GM19238 (cell line): Measurements from ENCODE around the gene CXCR2.
"Not testable (repeated sequence)": the region's sequence is repeated elsewhere in the genome, so short reads cannot be mapped to it uniquely, and the experiment has no call there.

Experiments
- DNase-seq: peaks from one replicate; pipeline ENCODE4 v3.0.0; 2011; ENCODE audit warnings: low spot score; ENCODE audit not compliant: insufficient read length

CXCR2 gene

DNA sequence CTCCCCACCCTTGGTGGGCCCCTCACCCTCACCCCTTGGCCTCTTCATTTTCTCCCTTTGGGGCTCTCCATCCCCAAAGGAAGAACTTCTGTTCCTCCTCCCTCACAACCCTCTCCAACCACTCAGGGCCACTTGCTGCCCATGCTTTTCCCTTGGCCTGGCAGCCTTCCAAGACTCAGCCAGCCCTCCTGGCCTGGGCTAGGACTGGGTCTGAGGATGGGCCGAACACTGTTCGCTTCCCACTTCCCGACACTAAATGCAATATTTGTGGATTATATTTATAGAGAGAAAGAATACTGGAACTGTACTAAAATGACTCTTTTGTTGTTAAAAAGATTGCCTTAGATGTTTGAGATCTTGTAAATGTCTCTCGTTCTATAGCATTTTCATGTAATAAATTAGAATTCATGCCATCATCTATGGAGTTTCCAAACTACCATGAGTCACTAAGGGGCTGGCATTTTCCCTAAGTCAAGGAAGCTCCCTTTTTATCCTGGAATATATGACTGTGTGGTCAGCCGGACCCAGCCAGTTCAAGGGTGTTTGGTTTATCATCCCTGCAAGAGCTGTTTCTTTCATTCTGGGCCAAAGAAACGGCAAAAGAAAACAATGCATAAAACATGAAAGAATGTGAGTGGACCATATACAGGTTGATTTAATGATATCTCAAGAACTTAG is 3.8 kb downstream of the CXCR2 start:
- DNase-seq, result no peak

DNA sequence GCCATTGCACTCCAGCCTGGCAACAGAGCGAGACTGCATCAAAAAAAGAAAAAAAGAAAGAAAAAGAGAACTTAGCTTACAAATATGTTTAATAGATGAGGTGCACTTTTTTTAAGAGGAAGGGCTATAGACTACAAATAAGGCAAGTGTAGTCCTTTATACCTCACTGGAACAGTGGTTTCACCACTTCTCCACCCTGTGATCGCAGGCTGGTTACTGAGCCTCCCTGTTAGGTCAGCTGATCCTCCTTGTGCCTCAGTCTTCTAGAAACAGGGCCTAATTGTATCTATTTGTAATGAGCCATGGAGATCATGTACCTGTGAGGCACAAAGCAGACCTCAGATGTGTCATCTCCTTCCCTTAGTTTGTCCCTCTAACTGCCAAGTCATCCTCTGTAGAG is 4.5 kb downstream of the CXCR2 start:
- DNase-seq, result no peak

DNA sequence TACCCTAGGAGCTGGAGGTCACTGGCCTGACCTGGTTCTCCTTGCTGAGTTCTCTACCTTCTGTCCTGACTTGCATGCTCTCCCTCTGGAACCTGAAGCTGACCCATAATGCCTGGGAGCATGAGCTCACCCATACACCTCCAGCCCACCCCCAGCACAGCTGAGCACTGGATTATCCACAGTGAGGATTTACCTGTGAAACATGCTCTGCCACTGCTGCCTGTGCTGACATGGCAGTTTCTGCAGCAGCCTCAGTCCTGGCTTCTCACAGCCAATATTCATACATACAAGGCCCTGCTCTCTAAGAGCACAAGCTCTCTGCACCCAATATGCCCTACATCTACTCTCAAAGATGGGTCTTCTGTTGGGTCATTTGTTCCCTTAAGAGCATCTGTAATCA is 5.0 kb downstream of the CXCR2 start:
- no peak for DNase-seq

DNA sequence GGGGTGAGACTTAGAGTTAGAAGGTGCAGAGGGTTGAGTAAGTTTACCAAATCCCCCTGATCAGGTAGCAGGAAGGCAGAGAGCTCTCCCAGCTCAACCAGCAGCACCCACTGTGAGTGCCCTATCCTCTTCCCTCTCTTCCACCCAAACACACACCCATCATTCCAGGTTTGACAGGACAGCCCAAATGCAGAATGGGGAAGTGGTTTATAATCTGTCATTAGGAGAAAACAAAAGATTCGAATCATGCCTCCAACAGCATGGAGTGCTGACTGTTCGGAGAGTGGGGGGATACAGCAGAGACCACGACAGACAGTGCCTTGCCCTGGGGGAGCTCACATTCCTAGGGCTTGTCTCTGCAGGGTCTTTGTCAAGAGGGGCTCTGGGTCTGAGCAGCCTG is 11.7 kb downstream of the CXCR2 start:
- no peak for DNase-seq

DNA sequence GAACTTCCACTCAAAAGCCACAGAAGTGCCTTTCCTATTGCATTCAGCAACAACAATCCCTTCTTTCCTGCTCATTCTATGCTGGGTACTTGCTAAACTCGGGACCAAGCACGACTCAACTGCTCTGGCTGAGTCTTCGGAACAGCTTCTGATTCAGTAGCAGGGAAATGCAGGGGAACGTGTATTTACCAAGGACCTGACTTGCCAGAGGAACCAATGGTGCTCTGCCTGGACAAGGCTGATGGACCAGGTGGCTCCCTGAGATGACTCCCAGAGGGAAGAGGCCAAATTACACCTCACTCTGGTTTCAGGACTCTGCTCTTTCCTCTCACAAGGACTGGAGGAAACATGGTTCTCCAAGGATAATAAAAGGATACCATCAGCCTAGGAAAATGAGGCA is 12.2 kb downstream of the CXCR2 start:
- DNase-seq, result no peak

DNA sequence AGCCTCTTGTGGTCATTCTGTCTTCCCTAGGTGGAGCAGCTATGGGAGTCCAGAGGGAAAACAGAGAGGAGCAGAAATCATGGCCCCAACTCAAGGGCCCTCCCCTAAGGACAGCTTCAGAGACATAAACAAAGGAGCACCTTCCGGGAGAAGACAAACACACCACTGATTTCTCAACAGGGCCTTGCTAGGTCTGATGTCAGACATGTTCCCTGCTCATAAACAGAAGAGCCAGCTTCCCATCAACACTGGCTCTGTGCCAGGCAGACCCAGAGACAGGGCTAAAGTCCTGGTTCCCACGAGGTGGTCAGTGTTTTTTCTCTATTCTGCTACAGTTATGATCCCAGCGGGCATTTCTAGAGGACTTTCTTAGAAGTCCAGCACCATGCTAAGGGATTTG is 19.3 kb downstream of the CXCR2 start:
- DNase-seq, result no peak

DNA sequence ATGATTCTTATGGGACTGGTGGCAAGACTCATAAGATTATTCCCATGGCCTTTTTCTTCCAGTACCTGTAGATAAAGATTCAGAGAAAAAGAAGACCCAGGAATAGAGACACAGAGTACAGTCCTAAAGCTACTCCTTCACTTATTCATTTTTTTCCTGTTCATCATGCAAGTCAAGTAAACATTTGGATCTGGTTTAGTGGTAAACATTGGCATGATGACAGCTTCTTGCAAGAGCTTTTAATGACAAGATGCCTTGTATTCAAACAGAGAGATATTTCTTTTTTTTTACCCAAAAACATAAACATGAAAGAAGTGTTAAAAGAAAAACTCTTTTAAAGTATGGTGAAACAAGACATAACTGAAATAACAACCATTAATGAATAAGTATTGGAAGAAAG is 20.2 kb downstream of the CXCR2 start:
- DNase-seq, result no peak

DNA sequence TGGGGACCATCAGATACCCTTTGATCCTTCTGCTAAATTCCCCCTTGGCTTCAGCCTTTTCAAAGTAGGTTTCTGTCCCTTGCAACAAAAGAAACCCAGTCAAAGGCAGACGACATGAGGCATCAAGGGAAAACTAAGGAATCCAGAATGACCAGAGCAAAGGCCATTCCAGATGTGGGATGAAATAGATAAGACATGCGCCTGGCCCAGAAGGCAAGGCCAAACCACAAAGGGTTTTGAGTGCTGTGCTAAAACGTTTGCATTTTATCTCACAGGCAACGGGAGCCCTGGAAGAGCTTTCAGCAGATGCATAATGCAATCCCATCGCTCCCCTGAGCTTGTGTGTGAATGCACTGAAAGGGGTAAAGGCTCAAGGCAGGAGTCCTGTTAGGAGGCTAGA is 23.3 kb downstream of the CXCR2 start:
- DNase-seq, result no peak

DNA sequence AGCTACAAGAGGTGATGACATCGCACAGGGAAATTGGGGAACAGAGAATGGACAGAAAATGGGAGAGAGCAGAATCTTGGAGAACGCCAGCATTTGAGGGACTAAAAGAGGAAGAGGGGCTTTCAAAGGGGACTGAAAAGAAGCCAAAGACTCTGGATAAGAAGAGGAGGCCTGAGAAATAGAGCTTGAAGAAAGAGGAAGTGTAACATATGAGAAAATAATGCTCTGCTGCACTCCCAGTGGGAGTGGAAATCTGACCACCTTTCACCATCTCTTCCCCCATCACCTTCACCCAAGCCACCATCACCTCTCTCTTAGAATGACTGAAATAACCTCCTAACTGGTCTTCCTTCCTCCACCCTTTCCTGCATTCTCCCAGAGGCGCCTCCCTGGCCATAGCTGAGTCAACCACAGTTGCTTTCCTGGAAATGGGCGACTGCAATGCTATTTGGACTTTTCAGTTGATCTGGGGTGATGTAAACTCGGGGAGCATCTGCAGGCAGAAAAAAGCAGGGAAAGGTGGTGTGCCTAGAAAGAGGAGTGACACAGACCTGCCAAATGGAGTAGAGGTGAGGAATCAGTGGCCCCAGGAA is 24.1 kb downstream of the CXCR2 start:
- no peak for DNase-seq

DNA sequence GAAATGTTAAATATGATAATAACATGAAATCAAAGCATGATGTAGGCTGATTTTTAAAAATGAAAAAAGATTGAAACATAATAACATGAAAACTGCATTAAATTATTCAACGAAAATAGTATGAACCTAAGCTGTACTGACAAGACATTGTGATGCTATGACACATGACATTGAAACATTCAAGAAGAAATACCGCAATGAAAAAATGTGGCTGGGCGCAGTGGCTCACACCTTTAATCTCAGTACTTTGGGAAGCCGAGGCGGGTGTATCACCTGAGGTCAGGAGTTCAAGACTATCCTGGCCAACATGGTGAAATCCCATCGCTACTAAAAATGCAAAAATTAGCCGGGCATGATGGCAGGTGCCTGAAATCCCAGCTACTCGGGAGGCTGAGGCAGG is 26.3 kb downstream of the CXCR2 start:
- no peak for DNase-seq

DNA sequence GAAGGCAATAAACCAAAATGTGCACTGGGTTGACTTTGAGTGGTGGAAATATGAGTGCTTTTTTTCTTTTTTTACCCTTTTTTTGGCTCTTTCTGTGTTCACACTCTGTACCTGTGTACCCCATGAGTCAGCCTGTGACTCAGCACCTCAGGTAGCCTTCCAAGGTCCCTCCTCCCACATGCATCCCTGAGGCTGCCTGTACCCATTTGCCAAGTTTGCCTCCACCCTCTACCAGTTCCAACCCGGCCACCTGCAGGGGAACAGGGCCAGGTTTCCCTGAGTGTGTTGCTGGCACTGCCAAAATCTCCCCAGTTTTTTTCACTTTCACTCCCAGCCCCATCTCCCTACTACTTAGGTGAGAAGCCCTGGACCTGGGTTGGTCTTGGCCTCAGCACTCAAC is 26.9 kb downstream of the CXCR2 start:
- DNase-seq, result no peak

DNA sequence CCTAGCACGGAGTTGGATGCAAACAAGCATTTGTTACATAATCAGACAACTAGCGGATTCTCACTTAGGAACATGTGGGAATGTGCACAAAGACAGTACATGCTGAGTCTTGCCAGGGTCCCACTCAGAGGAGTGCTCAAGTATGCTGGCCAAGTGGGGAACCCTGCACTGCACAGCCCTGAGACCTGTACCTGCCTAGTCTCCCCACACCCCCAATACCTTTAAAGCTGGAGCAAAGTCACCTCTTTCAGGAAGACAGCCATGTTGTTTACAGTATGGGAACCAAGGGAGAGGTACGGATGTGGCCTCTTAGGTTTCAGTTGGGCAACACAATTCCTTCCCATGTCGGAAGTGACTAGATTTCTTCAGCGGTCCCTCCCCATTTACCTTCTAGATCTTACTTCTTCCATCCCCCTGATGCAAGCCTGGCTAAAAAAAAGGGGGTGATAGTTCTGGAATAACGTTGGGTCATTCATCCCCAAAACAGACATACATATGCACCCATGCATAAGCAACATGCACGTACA is 30.2 kb downstream of the CXCR2 start:
- DNase-seq, result no peak

DNA sequence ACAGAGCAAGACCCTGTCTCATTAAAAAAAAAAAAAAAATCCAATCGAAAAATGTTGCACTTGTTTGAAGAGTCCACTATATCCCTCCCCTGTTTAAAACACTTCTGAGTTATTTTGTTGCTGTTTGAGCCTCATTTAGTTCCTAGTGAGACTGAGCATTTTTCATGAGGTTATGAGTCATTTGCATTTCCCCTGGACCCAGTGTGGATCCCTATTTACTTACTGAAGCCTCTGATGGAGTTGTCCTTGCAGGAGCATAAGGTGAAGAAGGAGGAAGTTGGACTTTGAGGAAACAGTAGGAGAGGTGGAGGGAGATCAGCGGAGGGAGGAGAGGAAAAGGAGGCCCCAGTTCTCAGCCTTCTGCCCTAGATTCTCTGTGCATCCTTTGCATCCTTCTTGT is 35.8 kb downstream of the CXCR2 start:
- no peak for DNase-seq

DNA sequence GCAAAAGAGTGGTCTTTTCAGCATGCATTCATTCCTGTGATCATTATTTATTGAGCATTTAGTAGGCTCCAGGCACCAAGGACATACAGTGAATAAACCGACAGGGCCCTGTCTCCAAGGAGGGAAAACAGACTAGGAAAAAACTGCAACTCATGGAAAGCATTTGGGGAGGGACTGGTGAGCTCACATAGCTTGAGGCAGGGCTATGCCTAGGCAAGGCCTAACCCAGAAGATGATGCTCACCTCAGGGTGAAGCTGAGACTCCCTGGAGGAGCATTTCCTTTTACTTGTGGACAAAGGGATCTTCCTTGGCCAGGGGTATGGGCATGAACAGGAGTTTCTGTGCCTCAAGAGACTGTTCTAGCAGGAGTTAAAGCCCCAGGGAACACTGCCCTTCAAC is 37.0 kb downstream of the CXCR2 start:
- DNase-seq, result no peak

DNA sequence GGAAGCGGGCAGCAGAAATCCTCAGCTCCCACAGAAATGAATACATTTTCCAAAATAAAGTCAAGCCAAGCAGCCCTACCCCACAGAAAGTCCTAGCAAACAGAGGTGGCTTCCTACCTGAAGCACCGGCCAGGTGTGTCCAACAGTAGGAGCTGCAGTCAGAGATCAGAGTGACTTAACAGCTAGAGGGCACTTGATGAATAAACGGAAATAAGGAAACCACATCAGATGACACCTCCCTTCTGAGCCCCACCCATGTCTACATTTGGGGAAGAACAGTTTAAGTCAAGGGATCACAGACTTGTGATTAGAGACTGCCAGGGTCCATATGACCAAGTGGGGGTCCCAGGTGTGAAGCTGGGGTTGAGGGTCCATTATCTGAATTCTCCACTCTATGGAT is 41.0 kb downstream of the CXCR2 start, which contains the start of gene CXCR1:
Gene CXCR1, minus strand, starts transcription at position 172 of the 400 bp plus-strand sequence. CDS start 1,751 bp downstream, outside the sequence.
- no peak for DNase-seq

DNA sequence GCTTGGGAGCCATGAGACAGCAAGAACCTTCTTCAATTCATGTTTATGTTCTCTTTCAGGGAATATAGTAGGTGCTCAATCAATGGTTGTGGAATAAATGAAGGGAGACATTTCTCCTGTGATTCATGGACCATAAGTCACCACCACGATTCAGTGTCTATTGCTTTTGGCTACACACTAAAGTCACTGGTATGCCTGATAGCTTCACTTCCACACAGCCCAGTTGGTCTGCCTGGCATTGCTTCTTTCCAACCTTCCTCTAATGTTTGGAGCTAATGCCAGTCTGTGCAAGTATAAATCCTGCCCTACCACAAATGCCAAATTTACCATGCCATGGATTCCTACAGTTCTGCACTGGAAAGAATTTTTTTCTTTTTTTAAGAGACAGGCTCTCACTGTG is 42.2 kb downstream of the CXCR2 start:
- no peak for DNase-seq

DNA sequence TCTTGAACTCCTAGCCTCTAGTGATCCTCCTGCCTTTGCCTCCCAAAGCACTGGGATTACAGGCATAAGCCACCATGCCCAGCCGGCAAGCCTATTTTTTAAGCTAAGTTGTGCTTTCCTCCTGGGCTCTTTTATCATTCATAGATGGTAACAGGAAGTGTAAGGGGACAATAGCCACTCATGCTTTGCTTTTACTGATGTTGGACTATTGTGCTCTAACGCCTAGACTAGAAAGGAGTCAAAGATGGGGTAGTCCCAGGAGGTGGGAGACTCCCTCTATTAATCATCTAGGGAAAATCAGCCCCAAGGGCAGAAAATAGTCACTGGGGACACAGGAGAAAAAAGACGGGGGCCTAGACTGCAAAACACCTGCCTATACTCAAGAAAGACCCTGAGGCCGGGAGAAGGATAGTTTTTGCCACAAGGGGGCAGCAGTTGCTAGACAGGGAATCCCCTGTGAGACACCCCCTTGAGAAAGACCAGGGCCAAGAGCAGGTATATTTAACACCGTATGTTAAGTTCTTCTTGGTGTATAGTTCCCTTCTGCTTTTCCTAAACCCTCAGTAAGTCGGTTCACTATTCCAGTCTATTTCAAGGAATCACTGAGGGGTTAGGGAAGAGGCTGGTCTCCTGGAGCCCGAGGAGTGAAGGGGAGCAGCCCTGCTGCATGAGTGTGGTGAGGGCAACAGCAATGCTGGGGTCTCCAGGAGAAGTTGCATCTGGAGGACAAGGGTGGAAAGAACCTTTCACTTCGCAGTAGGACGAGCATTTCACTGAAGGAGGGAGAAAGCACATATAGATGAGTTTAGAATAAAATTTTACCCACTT is 43.0 kb downstream of the CXCR2 start:
- DNase-seq, result peak; percentile 51

DNA sequence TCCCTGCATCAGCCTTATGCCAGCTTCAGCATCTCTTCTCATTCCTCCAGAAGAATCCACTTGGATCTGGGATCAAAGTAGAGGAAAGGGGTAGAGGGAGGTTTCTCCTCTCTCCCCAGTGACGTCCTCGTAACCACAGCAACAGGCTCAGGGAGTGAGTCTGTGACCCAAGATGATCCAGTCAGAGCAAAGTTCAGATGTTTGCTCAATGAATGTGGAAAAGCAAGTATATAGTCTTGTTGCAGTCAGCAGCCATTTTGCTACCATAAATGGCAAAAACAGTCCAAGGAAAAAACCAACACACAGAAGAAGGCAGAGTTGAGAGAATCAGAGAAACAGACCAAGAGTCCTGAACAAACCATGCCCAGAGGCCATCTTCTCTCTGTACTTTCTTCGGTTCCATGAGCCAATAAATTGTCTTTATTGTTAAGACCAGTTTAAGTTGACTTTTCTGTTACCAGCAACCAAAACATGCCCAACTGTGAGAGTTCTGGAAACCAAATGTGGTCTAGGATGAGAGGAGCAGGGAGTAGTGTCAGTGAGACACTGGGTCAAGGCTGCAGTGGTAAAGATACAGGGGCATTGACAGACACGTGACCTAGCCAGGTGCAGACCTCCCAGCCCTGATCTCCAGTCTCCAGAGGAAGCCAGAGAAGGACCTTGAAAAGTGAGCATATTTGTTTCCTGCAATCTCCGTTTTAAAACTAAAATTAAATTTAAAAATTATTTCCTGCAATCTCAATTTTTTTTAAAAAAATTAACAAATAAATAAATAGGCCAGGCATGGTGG is 44.1 kb downstream of the CXCR2 start:
- DNase-seq, result no peak

DNA sequence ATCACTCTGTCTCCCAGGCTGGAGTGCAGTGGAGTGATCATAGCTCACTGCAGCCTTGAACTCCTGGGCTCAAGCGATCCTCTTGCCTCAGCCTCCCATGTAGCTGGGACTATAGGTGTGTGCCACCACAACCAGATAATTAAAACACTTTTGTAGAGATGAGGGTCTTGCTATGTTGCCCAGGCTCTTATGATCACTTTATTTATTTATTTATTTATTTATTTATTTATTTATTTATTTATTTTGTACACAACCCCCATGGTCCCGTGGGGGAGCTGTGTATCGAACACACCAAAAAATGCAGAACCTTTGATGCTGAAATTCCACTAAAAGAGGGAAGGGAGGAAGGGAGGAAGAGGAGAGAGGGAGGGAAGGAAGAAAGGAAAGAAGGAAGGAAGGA is 45.9 kb downstream of the CXCR2 start:
- DNase-seq, result not testable (repeated sequence)

DNA sequence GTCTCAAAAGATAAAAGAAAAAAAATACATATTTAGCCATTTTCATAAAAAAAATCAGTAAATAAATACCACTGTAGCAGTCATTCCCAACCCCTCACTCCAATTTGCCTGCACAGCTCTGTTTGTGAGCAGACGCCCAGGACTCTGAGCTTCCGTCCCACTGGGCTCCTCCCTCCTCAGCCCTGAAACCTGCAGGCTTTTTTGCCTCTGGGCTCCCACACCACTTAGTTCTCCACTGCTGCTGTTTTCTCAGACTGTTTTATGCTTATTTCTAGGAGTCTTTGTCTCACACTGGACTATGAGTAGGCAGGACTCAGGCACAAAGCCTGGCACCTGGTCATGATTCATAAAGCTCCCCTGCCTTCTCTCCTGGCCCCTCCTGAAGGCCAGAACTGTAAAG is 47.0 kb downstream of the CXCR2 start:
- no peak for DNase-seq

DNA sequence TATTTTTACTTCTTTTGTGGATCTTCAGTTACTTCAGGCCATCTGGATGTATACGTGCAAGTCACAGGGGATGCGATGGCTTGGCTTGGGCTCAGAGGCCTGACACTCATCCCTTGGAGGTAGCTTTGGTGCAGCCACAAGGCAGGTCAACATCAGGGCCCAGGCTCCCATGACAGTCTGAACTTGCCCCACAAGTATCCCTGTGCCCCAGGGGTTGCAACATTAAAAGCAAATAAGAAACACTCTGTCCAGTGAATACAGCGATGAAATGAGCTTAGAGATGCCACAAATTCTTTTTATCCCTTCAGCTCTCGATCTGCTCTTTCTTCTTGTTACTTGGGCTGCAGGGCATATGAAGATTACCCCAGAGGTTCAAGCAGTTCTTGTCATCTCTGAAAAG is 54.0 kb downstream of the CXCR2 start:
- DNase-seq, result no peak
